CD14-positive monocyte (primary cell): Measurements from ENCODE around the gene SKIL. TPM values are rescaled to one million over a fixed set of nuclear protein-coding genes. Genes with fewer than 3 reads are reported as not detected.

Experiments used
- DNase-seq, 3 donors: peaks; one replicate each; pipeline ENCODE4 v3.0.0-alpha.2; 2011 to 2022
- H2AFZ ChIP-seq: 2 replicates; pipeline ENCODE4 v1.6.0; 2012; ENCODE audit warnings: mild to moderate bottlenecking, low read depth, low read length, inconsistent platforms; ENCODE audit not compliant: insufficient read depth, poor library complexity, severe bottlenecking
- H3K27ac ChIP-seq, 2 donors: 1 replicate in 1 of 2; 2 replicates in 1 of 2; pipeline ENCODE4 v1.5.1; 2012 to 2013; ENCODE audit warnings: low read length in 2 of 2, control low read depth in 1 of 2, inconsistent platforms in 1 of 2, low read depth in 1 of 2, mild to moderate bottlenecking in 1 of 2
- H3K27me3 ChIP-seq, 2 donors: one replicate each; pipeline versions ENCODE4 v1.6.0 to v1.6.1; 2011 to 2013; ENCODE audit warnings: low read length in 2 of 2; ENCODE audit not compliant: control insufficient read depth in 2 of 2, insufficient read depth in 2 of 2
- H3K36me3 ChIP-seq, 2 donors: replicated peaks in 1 of 2; 1 replicate in 1 of 2; 2 replicates in 1 of 2; pipeline versions ENCODE4 v1.5.1 to v1.6.1; 2012 to 2013; ENCODE audit warnings: low read length in 2 of 2, control low read depth in 1 of 2, inconsistent platforms in 1 of 2, mild to moderate bottlenecking in 1 of 2; ENCODE audit not compliant: insufficient read depth in 2 of 2, control insufficient read depth in 1 of 2
- H3K4me1 ChIP-seq, 2 donors: 1 replicate in 1 of 2; 2 replicates in 1 of 2; pipeline versions ENCODE4 v1.5.1 to v1.6.1; 2012 to 2013; ENCODE audit warnings: low read length in 2 of 2, control low read depth in 1 of 2, inconsistent platforms in 1 of 2, mild to moderate bottlenecking in 1 of 2, moderate library complexity in 1 of 2; ENCODE audit not compliant: insufficient read depth in 2 of 2, control insufficient read depth in 1 of 2
- H3K4me2 ChIP-seq: replicated peaks from 2 replicates; pipeline ENCODE3; 2012; ENCODE audit warnings: low read length, moderate library complexity, mild to moderate bottlenecking; ENCODE audit not compliant: poor library complexity, severe bottlenecking; ENCODE audit errors: extremely low read depth
- H3K4me3 ChIP-seq, 3 experiments: fragments of 200-600 bp in 1 of 3; sonication (generic) in 1 of 3; replicated peaks in 1 of 3; 1 replicate in 2 of 3; 2 replicates in 1 of 3; pipeline ENCODE4 v1.5.1; 2011 to 2013; ENCODE audit warnings: low read length in 3 of 3, mild to moderate bottlenecking in 3 of 3, control low read depth in 2 of 3, low read depth in 2 of 3, inconsistent platforms in 1 of 3, moderate library complexity in 1 of 3
- H3K79me2 ChIP-seq: 2 replicates; pipeline ENCODE4 v1.6.0; 2012; ENCODE audit warnings: mild to moderate bottlenecking, control low read depth, inconsistent platforms, low read length, moderate library complexity; ENCODE audit not compliant: insufficient read depth
- H3K9ac ChIP-seq: 2 replicates; pipeline ENCODE4 v1.6.0; 2017; ENCODE audit warnings: low read length, mild to moderate bottlenecking; ENCODE audit not compliant: insufficient read depth, poor library complexity, severe bottlenecking
- H3K9me3 ChIP-seq, 2 donors: replicated peaks in 1 of 2; 1 replicate in 1 of 2; 2 replicates in 1 of 2; pipeline versions ENCODE4 v1.5.1 to v1.6.1; 2012 to 2013; ENCODE audit warnings: low read length in 2 of 2, control low read depth in 1 of 2; ENCODE audit not compliant: control insufficient read depth in 1 of 2, insufficient read depth in 1 of 2
- H4K20me1 ChIP-seq: 2 replicates; pipeline ENCODE4 v1.6.0; 2012; ENCODE audit warnings: mild to moderate bottlenecking, low read length, control low read depth, moderate library complexity; ENCODE audit not compliant: insufficient read depth
- H3K27ac Mint-ChIP-seq, 7 donors: one replicate each; pipeline ENCODE4 v1.8.0; 2020; ENCODE audit warnings: mild to moderate bottlenecking in 7 of 7, mixed read lengths in 7 of 7, moderate library complexity in 6 of 7, inconsistent platforms in 2 of 7
- H3K27me3 Mint-ChIP-seq, 3 donors: one replicate each; pipeline ENCODE4 v1.8.0; 2021 to 2022; ENCODE audit warnings: low read depth in 3 of 3, mild to moderate bottlenecking in 3 of 3, mixed read lengths in 3 of 3, moderate library complexity in 3 of 3, inconsistent platforms in 1 of 3
- H3K36me3 Mint-ChIP-seq, 2 donors: one replicate each; pipeline ENCODE4 v1.8.0; 2020; ENCODE audit warnings: mixed read lengths in 2 of 2, inconsistent platforms in 1 of 2, mild to moderate bottlenecking in 1 of 2
- H3K4me1 Mint-ChIP-seq: one replicate; pipeline ENCODE4 v1.8.0; 2020; ENCODE audit warnings: mild to moderate bottlenecking, mixed read lengths
- H3K4me3 Mint-ChIP-seq, 2 donors: one replicate each; pipeline ENCODE4 v1.8.0; 2020; ENCODE audit warnings: mild to moderate bottlenecking in 2 of 2, mixed read lengths in 2 of 2, moderate library complexity in 1 of 2
- H3K9me3 Mint-ChIP-seq, 7 donors: one replicate each; pipeline ENCODE4 v1.8.0; 2020 to 2022; ENCODE audit warnings: mixed read lengths in 7 of 7, mild to moderate bottlenecking in 6 of 7, moderate library complexity in 6 of 7, inconsistent platforms in 2 of 7
- WGBS: methylation state at CpG from one replicate; pipeline ENCODE4 v1.1.5; 2013; ENCODE audit warnings: missing lambda C conversion rate; ENCODE audit not compliant: insufficient coverage; 5-methylcytosine and 5-hydroxymethylcytosine counted together
- intact Hi-C, 2 donors: fragments of 100-400 bp; cut with micrococcal nuclease; formaldehyde crosslinking; loops; one replicate each; pipeline versions ENCODE4 v1.15.0 to v1.15.1; 2023
- polyA minus RNA-seq: library from RNA; depleted of rRNA, polyadenylated mRNA; stranded (reverse); fragments of >200 nt; gene quantifications from 2 replicates; pipeline ENCODE4 v1.2.3, GENCODE V29; 2012
- polyA plus RNA-seq, 3 donors: library from polyadenylated mRNA; depleted of rRNA in 1 of 3; unstranded in 2 of 3; stranded (reverse) in 1 of 3; fragments of 300-500 nt in 2 of 3; fragments of >200 nt in 1 of 3; fragmentation: Illumina TruSeq in 2 of 3; gene quantifications; 1 replicate in 2 of 3; 2 replicates in 1 of 3; pipeline ENCODE4 v1.2.3, GENCODE V29; 2012 to 2021
- total RNA-seq, 12 experiments: library from RNA in 1 of 12; stranded (reverse) in 1 of 12; fragments of 120-200 nt in 1 of 12; gene quantifications; one replicate each; pipeline ENCODE4 v1.2.4 and lab custom pipeline; 2013 to 2026; ENCODE audit warnings: mixed read lengths in 6 of 12, inconsistent platforms in 1 of 12
- TF ChIP-seq, protein P1 (sequence below): fragments of 200-600 bp; IDR thresholded peaks from one replicate; pipeline ENCODE4 v1.8.0; 2022; ENCODE audit warnings: antibody characterized with exemption, mild to moderate bottlenecking

The SKIL gene
- total RNA-seq (2013), result 34.0 TPM
- polyA plus RNA-seq, result 10 to 100 TPM in 1 of 3 donors, 1 to 10 TPM in 2; 7.5 to 13.4 (median 9.2) TPM
- 15.8 and 31.8 TPM in 2 replicates for polyA minus RNA-seq
- total RNA-seq (lab: John Stamatoyannopoulos, UW), result 414 to 1,906 (median 1,111) reads per million in 11 experiments

DNA sequence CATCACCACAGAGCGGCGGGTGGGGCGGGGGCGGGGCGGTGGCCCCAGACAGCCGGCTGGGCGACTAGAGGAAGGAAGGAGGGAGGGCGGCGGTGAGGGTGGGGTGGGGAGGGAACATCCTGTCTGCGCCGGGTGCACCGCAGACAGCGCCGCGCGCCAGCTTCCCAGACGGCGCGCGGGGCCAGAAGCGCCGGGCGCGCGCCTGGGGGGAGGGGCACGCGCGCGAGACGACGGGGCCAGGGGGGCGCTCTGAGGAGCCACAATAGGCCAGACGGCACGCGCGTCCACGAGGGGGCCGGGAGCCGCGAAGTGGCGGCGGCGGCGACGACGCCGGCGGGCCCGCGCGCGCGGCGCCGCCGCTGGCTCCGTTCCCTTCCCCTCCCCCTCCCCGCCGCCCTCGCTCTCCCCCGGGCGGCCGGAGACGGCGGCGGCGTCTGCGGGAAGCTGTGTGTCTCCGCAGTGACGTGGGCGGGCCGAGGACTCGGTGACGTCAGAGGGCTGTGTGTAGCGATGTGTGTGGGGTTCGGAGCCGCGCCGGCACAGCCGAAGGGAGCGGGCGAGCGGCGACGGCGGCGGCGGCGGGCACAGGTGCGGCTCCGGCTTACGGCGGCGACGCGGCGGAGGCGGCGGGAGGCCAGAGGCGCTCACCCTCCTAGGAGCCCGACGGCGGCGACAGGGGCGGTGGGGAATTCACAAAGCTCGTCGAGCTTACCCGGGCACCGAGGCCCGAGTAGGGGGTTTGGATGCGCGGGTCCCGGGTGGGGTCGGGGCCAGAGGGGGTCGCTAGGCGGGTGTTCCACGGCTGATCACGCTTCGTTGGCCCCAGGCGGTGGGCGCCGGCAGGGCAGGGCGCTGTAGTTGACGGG lies at the start of gene SKIL:
Gene SKIL (plus strand): TSS at position 540 of the 866 bp plus-strand sequence. CDS start 2,617 bp downstream, outside the sequence.
- H3K4me1 Mint-ChIP-seq, result peaks cover 51% of the 10 kb centered on the region
- H3K4me3 Mint-ChIP-seq, result peak within 1 kb of the TSS; percentile 88 to 95
- Histone ChIP-seq H2AFZ (peak within 1 kb of the TSS; percentile 0), H3K36me3 (peaks cover 0 to 5% of the 10 kb centered on the region in 2 donors), H3K9ac (peak within 1 kb of the TSS; percentile 96), H3K79me2 (no peaks in the 10 kb centered on the region), H3K27me3 (no peaks in the 10 kb centered on the region), H3K4me1 (peaks cover 42 to 55% of the 10 kb centered on the region in 2 donors), H3K4me3 (peak within 1 kb of the TSS; percentile 72 to 92 (median 83)), H3K27ac (peak within 1 kb of the TSS; percentile 98 to 99), H3K9me3 (no peaks in the 10 kb centered on the region), H3K4me2 (peak within 1 kb of the TSS; percentile 90), H4K20me1 (peaks cover 43% of the 10 kb centered on the region)
- TF ChIP-seq, protein P1, sequence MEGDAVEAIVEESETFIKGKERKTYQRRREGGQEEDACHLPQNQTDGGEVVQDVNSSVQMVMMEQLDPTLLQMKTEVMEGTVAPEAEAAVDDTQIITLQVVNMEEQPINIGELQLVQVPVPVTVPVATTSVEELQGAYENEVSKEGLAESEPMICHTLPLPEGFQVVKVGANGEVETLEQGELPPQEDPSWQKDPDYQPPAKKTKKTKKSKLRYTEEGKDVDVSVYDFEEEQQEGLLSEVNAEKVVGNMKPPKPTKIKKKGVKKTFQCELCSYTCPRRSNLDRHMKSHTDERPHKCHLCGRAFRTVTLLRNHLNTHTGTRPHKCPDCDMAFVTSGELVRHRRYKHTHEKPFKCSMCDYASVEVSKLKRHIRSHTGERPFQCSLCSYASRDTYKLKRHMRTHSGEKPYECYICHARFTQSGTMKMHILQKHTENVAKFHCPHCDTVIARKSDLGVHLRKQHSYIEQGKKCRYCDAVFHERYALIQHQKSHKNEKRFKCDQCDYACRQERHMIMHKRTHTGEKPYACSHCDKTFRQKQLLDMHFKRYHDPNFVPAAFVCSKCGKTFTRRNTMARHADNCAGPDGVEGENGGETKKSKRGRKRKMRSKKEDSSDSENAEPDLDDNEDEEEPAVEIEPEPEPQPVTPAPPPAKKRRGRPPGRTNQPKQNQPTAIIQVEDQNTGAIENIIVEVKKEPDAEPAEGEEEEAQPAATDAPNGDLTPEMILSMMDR, result no peak
- H3K27ac Mint-ChIP-seq, result peak within 1 kb of the TSS; percentile 97 to 99 (median 98)
- H3K27me3 Mint-ChIP-seq, result peaks cover 0 to 15% (median 3%) of the 10 kb centered on the region in 3 donors
- peak; percentile 96 to 98 (median 97) for DNase-seq
- intact Hi-C loops, result loop anchor here (2.0 to 10.0 kb wide), 4 partner anchors 40 to 585 kb away; partner anchors contain the start of genes MYNN (in 2 of the 2), PRKCI (in 1 of the 2) and SEC62 (in 1 of the 2)
- peaks cover 0 to 5% (median 2%) of the 10 kb centered on the region in 7 donors for H3K9me3 Mint-ChIP-seq
- under 1% methylated on average over 88 of the region's 124 CpGs for WGBS
- peaks cover 20 to 29% of the 10 kb centered on the region in 2 donors for H3K36me3 Mint-ChIP-seq

DNA sequence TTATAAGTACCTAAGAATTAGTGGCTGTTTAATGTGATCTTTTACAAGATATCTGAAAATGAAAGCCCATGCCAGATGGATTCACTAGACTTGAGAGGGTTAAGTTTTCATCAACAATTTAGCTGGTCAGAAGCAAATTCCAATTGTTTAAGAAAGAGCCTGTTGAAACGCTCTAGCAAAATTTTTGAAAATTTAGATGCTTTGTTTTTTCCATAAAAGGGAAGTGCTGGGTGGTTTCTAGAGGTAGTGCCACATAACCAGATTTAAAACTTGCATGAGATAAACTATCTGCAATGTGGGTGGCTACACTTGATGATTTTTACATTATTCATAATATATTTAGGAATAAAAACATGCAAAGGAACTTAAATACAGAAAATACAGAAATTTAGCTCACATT lies 48.5 kb upstream of the SKIL start:
- TF ChIP-seq, protein P1, result no peak
- no peaks in the 10 kb centered on the region for H3K79me2 ChIP-seq
- Mint-ChIP-seq H3K4me3 (no peak overlapping the region), H3K9me3 (no peaks in the 10 kb centered on the region), H3K27ac (no peak overlapping the region), H3K4me1 (peaks cover 6% of the 10 kb centered on the region), H3K36me3 (no peaks in the 10 kb centered on the region), H3K27me3 (peaks cover 0 to 2% (median 2%) of the 10 kb centered on the region in 3 donors)
- no peaks in the 10 kb centered on the region for H3K9me3 ChIP-seq
- 67% methylated on average over 1 of the region's 1 CpG for WGBS
- no peaks in the 10 kb centered on the region for H3K27me3 ChIP-seq
- H3K36me3 ChIP-seq, result no peaks in the 10 kb centered on the region
- no peak overlapping the region for H3K4me3 ChIP-seq
- no peak overlapping the region for H3K9ac ChIP-seq
- no peak for DNase-seq
- no peak overlapping the region for H3K27ac ChIP-seq
- no peak overlapping the region for H3K4me2 ChIP-seq
- intact Hi-C loops, result no loop called here
- H3K4me1 ChIP-seq, result no peaks in the 10 kb centered on the region
- H2AFZ ChIP-seq, result no peak overlapping the region
- H4K20me1 ChIP-seq, result no peaks in the 10 kb centered on the region
